ENCODE data around the gene MYH3. TPM values are rescaled to one million over a fixed set of nuclear protein-coding genes. Genes with fewer than 3 reads are reported as not detected.

The MYH3 gene
- total and polyA plus RNA-seq, 2 donors from 2014 or later = 2.5 to 2.9 TPM

GRCh38 chr17:10687499-10687898, 30.4 kb upstream of the MYH3 start:
- TF ChIP-seq CTCF (IDR thresholded peaks at IDR 0.05; ENCODE audit: borderline replicate concordance, extremely low read depth, insufficient read depth) = no peak
- Histone ChIP-seq H3K36me3 (ENCODE audit: control insufficient read depth in 2 of 3, insufficient read depth in 3 of 3, low read length in 3 of 3) (peaks cover 9 to 43% (median 14%) of the 10 kb centered on the region in 3 donors), H3K4me1 (ENCODE audit: control insufficient read depth in 2 of 3, insufficient read depth in 2 of 3, low read depth in 1 of 3, low read length in 3 of 3) (no peaks in the 10 kb centered on the region), H3K27me3 (ENCODE audit: control insufficient read depth, insufficient read depth, low read length) (no peaks in the 10 kb centered on the region), H3K4me3 (ENCODE audit: low read length in 3 of 3) (no peak overlapping the region), H3K9me3 (ENCODE audit: control insufficient read depth in 2 of 3, insufficient read depth in 1 of 3, low read length in 3 of 3) (no peaks in the 10 kb centered on the region), H3K27ac (ENCODE audit: low read depth in 2 of 2, low read length in 2 of 2) (no peak overlapping the region), H3K9ac (ENCODE audit: low read length in 3 of 3) (no peak overlapping the region)
- FAIRE-seq (no peak), DNase-seq (no peak)
- intact Hi-C loops (cut with DNase I) = no loop called here

GRCh38 chr17:10683853-10684252, 26.7 kb upstream of the MYH3 start:
- peaks cover 0 to 4% (median 0%) of the 10 kb centered on the region in 3 donors for H3K4me1 ChIP-seq (ENCODE audit: control insufficient read depth in 2 of 3, insufficient read depth in 2 of 3, low read depth in 1 of 3, low read length in 3 of 3)
- no peaks in the 10 kb centered on the region for H3K27me3 ChIP-seq (ENCODE audit: control insufficient read depth, insufficient read depth, low read length)
- no peak overlapping the region for H3K9ac ChIP-seq (ENCODE audit: low read length in 3 of 3)
- peak in 1 of 5 donors; percentile 21 for DNase-seq
- H3K27ac ChIP-seq (ENCODE audit: low read depth in 2 of 2, low read length in 2 of 2) = no peak overlapping the region
- FAIRE-seq = no peak
- H3K9me3 ChIP-seq (ENCODE audit: control insufficient read depth in 2 of 3, insufficient read depth in 1 of 3, low read length in 3 of 3) = no peaks in the 10 kb centered on the region
- peaks cover 5 to 33% (median 17%) of the 10 kb centered on the region in 3 donors for H3K36me3 ChIP-seq (ENCODE audit: control insufficient read depth in 2 of 3, insufficient read depth in 3 of 3, low read length in 3 of 3)
- TF ChIP-seq CTCF (IDR thresholded peaks at IDR 0.05; ENCODE audit: borderline replicate concordance, extremely low read depth, insufficient read depth) = no peak
- intact Hi-C loops (cut with DNase I) = no loop called here
- H3K4me3 ChIP-seq (ENCODE audit: low read length in 3 of 3) = no peak overlapping the region

DNA sequence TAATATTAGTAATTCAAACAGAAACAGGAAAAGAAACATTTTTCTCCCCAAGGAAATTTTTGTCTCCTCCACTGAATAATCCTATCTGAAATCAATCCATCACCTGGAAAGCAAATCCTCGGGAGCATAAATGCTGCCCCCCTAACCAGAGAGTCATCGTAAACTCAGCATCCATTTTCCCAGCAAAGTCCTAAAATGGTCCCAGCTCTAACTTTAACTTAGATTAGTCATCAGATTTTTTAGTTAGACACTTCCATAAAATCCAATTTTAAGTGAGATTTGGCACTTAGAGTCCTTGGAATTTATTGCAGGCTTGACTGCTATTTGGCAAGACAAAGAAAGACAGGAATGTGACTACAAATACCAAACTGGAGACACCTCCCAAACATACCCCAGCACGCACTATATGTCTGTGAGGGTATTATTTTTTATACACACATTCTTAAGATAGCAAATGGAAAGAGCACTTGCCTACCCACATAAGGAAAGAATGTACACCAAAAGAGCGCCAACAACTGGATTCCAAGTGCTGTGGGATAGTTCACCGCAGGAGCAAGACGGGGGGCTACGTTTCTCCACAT, 24.8 kb upstream of the MYH3 start:
- no peak for TF ChIP-seq CTCF (IDR thresholded peaks at IDR 0.05; ENCODE audit: borderline replicate concordance, extremely low read depth, insufficient read depth)

DNA sequence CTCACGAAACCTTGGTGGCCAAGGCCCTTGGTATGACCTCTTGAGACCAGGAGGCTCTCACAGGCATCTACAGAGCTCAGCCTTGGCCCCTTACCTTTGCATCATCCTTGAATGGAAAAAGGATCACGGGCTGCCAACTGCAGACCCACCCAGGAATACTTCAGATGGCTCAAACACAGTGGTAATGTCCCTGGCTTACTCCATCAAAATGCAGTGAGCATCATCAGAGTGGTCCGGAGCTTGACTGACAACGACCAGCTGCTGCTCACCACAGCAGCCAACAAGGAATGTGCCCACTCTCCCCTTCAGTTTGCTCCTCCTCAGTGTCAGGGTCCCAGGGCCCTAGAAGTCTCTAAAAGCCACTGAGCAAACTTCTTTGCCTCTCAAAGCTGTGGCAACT, 17.6 kb upstream of the MYH3 start:
- intact Hi-C loops (cut with DNase I) = no loop called here
- Histone ChIP-seq H3K27me3 (ENCODE audit: control insufficient read depth, insufficient read depth, low read length) (no peaks in the 10 kb centered on the region), H3K9me3 (ENCODE audit: control insufficient read depth in 2 of 3, insufficient read depth in 1 of 3, low read length in 3 of 3) (no peaks in the 10 kb centered on the region), H3K4me1 (ENCODE audit: control insufficient read depth in 2 of 3, insufficient read depth in 2 of 3, low read depth in 1 of 3, low read length in 3 of 3) (no peaks in the 10 kb centered on the region), H3K9ac (ENCODE audit: low read length in 3 of 3) (no peak overlapping the region), H3K4me3 (ENCODE audit: low read length in 3 of 3) (no peak overlapping the region), H3K36me3 (ENCODE audit: control insufficient read depth in 2 of 3, insufficient read depth in 3 of 3, low read length in 3 of 3) (peaks cover 0 to 6% (median 5%) of the 10 kb centered on the region in 3 donors), H3K27ac (ENCODE audit: low read depth in 2 of 2, low read length in 2 of 2) (no peak overlapping the region)
- no peak for TF ChIP-seq CTCF (IDR thresholded peaks at IDR 0.05; ENCODE audit: borderline replicate concordance, extremely low read depth, insufficient read depth)
- DNase-seq = no peak
- no peak for FAIRE-seq

More for the DNA sequence above, 24.8 kb upstream of the MYH3 start:
- Histone ChIP-seq H3K9ac (ENCODE audit: low read length in 3 of 3) (no peak overlapping the region), H3K27me3 (ENCODE audit: control insufficient read depth, insufficient read depth, low read length) (no peaks in the 10 kb centered on the region), H3K4me3 (ENCODE audit: low read length in 3 of 3) (no peak overlapping the region), H3K9me3 (ENCODE audit: control insufficient read depth in 2 of 3, insufficient read depth in 1 of 3, low read length in 3 of 3) (no peaks in the 10 kb centered on the region), H3K36me3 (ENCODE audit: control insufficient read depth in 2 of 3, insufficient read depth in 3 of 3, low read length in 3 of 3) (peaks cover 5 to 38% (median 17%) of the 10 kb centered on the region in 3 donors), H3K27ac (ENCODE audit: low read depth in 2 of 2, low read length in 2 of 2) (no peak overlapping the region), H3K4me1 (ENCODE audit: control insufficient read depth in 2 of 3, insufficient read depth in 2 of 3, low read depth in 1 of 3, low read length in 3 of 3) (peaks cover 0 to 4% (median 0%) of the 10 kb centered on the region in 3 donors)
- intact Hi-C loops (cut with DNase I) = no loop called here
- DNase-seq (peak in 1 of 5 donors; percentile 50), FAIRE-seq (no peak)

Measured in kidney (tissue), 14 donors.